IPS-NIHi11 (cell line): ENCODE measurements around the gene POLR2H.

Experiments
- DNase-seq: peaks from one replicate; pipeline ENCODE4 v3.0.0; 2012; ENCODE audit warnings: mixed read lengths, low spot score

POLR2H gene

GRCh38 chr3:184361532-184361931 is at the start of gene POLR2H, which contains the start of gene CLCN2:
Gene POLR2H, plus strand, starts transcription at chr3:184361710. Its CDS starts 1,783 bp downstream, at chr3:184363493.
Gene CLCN2, minus strand, starts transcription at chr3:184361605. Its CDS starts 126 bp downstream, at chr3:184361479.
- peak; percentile 83 for DNase-seq

GRCh38 chr3:184314363-184314699 is 47.2 kb upstream of the POLR2H start, which contains the start of gene EIF4G1:
Gene EIF4G1, plus strand, starts transcription at chr3:184314606. Its CDS starts 1,191 bp downstream, at chr3:184315797.
- peak; percentile 99 for DNase-seq

- peak; percentile 82 for DNase-seq
Measured at GRCh38 chr3:184314700-184315542, 46.6 kb upstream of the POLR2H start.

GRCh38 chr3:184315543-184315867 is 46.0 kb upstream of the POLR2H start:
- no peak for DNase-seq

- DNase-seq: no peak
Measured at GRCh38 chr3:184315871-184316661, 45.4 kb upstream of the POLR2H start.

- DNase-seq: no peak
Measured at GRCh38 chr3:184316792-184317191, 44.7 kb upstream of the POLR2H start.

GRCh38 chr3:184317201-184317600 is 44.3 kb upstream of the POLR2H start:
- no peak for DNase-seq

- peak; percentile 81 for DNase-seq
Measured at GRCh38 chr3:184320104-184320445, 41.4 kb upstream of the POLR2H start.

GRCh38 chr3:184321666-184322065 is 39.8 kb upstream of the POLR2H start:
- peak; percentile 6 for DNase-seq

GRCh38 chr3:184322731-184323487 is 38.6 kb upstream of the POLR2H start:
- DNase-seq: peak; percentile 6

- peak; percentile 4 for DNase-seq
Measured at GRCh38 chr3:184323696-184324095, 37.8 kb upstream of the POLR2H start.

- DNase-seq: peak; percentile 4
Measured at GRCh38 chr3:184325269-184325668, 36.2 kb upstream of the POLR2H start.

- DNase-seq: peak; percentile 4
Measured at GRCh38 chr3:184325715-184326369, 35.7 kb upstream of the POLR2H start.

GRCh38 chr3:184327171-184327570 is 34.3 kb upstream of the POLR2H start:
- peak; percentile 14 for DNase-seq

GRCh38 chr3:184328516-184328915 is 33.0 kb upstream of the POLR2H start:
- DNase-seq: no peak

GRCh38 chr3:184332370-184333090 is 29.0 kb upstream of the POLR2H start:
- no peak for DNase-seq

GRCh38 chr3:184333190-184333589 is 28.3 kb upstream of the POLR2H start:
- DNase-seq: no peak

- DNase-seq: no peak
Measured at GRCh38 chr3:184333700-184334099, 27.8 kb upstream of the POLR2H start.

GRCh38 chr3:184334470-184335158 is 26.9 kb upstream of the POLR2H start:
- DNase-seq: no peak

GRCh38 chr3:184335291-184335660 is 26.2 kb upstream of the POLR2H start:
- DNase-seq: no peak
